Measurements from ENCODE around the gene SPAG17.

SPAG17 gene

DNA sequence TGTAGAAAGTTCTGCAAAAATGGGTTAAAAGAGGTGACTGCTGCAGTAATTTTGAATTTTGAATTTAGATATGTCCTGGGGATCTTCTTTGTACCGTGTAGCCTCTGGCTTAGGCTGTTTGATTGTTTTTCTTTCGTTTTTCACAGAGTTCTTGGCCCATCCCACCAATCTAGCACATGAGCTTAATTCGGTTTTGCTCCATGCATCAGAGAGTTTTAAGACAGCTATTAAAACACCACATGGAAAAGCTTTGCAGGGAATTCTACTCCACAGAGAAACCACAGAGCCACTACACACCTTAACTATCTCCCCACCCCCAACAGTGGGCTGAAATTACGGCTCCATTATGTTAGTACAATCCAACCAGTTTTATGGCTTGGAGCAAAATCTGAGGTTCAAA, 25.5 kb downstream of the SPAG17 start:
- DNase-seq: no peak

DNA sequence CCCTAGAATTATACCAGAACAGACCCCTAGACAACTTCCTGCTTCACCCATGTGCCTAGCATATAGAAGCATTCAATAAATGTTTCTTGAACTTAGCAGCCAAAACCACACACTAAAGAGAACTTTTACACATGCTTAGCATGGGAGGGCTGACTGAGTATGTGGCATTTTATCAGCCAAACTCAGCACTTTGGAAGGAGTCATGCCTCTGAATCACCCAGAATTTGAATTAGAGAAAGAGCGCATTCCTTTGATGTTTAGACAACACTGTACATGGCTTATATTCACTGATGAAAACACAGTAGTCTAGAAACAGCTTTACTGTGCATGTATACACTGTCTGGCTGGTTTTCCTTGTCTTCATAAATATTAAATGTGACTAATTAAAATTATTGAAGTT, 26.1 kb downstream of the SPAG17 start:
- DNase-seq: no peak

DNA sequence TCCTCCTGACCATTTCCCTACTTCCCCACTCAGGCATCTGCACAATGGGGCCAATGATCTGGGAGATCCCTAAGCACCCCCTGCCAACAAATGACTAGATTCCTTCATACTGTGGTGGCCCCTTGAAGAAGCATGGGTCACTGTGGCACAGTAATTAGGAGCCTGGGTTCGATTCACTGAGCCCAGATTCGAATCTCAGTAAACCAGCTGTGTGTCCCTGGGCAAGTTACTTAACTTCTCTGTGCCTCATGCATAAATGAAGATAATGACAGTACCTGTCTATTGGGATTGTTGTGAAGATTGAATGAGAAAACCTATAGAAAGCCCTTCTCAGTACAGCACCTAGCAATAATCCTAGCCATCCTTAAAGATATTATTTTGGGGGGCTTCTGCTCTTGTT, 27.5 kb downstream of the SPAG17 start:
- DNase-seq: no peak

DNA sequence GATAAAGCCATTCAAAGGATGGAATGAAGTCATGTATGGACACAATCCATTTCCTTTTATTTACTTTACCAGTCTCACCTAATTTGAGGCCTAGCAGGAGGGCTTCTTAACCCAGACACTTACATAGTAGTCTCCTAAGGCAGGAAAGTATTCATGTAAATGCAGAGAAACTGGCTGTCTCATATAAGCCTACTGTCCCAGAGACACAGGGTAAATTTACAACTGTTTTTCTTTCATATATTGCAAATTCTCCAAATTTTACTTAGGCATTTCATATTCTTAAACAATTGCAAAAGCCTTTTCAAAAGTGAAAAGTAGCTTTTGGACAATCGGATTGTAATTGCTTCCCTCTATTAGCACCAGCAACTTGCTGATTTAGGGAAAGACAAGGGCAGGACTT, 29.9 kb downstream of the SPAG17 start:
- DNase-seq: no peak

DNA sequence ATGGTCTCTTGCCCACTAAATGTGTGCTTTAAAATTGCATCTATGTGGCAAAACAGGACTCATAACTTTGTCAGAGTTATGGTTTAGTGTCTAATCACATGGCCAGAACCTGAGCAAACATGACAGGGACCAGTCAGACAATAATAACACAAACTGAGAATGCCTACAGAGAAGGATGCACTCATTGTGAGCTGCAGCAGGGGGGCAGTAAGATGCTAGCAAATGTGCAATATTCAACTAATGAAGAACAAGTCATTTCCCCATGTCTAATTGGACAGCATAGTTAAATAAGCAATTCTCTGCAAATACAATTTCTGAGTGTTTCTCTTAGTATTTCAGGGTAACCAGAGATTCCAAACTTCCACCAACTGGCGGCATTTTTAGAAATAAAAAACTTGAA, 30.8 kb downstream of the SPAG17 start:
- peak in 1 of 2 experiments; percentile 10 for DNase-seq

DNA sequence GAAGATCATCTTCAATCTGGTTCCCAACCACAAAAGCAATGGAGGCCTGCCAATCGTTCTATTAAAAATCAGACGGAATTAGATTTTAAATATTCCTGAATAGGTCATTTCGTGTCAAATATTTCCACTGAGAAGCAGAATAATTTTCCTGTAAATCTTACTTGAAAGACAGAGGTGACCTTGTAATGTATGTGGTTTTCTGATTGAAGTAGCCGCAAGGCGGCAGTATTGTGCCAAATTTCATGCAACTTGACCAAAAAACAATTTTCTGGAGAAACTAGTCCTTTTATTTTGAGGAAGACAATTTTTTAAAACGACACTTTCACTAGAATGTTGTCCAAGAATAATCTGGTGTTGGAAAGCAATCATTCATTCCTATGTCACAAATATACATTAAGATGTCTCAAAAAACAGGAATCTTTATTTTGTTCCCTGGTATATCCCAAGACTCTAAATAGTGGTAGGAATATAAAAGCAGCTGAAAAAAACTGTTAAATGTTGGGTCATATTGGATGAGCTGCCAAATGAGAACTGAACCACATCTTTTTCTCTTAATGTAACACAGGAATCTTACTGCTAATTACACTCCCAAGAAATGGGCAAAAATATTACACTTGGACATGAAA, 33.6 kb downstream of the SPAG17 start:
- peak; percentile 18 to 28 for DNase-seq

DNA sequence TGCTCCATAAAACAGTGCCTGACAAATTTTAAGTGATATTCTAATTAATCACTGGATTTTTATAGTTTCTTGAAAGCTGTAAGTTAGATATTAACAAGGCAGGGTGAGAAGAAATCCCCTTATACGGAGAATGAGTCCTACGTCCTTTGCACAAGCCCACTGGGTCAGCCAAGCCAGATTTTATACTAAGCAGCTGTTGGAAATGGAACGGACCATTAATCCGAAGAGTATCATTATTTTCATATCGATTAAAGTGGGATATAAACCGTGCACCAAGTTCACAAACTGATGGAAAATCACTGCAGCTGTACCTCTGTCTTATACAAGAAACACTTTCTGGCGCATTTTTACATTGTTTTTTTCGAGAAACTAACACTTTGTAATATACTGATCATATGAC, 35.2 kb downstream of the SPAG17 start:
- no peak for DNase-seq

DNA sequence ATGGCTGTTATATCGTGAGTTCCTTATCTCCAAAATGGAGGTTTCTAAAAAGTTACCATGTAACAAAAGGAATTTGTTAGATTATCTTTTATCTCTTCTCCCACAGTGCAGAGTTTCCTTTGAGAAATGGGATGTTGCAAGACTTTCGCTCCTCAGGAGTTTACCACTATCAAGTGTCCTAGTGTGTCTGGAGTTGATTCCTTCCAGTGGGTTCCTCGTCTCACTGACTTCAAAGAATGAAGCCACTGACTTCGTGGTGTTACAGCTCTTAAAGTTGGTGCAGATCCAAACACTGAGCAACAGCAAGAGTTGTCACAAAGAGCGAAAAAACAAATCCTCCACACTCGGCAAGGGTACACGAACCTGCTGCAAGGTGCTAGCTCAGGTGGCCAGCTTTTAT, 37.0 kb downstream of the SPAG17 start:
- DNase-seq: no peak

DNA sequence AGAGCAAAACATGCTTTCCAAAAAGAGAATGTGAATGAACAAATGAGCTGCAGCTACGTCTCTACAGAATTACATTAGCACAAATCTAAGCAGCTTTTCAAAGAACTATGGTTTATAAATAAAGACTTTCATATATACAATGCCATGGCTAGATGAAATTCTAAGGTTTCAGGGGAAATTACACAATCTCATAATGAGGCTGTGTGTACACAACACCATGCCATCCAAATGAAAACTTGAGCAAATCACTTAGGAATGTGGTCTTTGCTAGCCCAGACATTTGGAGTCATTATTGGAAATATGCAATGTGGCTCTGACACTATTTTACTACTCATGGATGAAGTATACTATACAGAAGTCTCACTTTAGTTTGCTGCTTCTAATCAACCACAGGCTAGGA, 37.5 kb downstream of the SPAG17 start:
- no peak for DNase-seq

DNA sequence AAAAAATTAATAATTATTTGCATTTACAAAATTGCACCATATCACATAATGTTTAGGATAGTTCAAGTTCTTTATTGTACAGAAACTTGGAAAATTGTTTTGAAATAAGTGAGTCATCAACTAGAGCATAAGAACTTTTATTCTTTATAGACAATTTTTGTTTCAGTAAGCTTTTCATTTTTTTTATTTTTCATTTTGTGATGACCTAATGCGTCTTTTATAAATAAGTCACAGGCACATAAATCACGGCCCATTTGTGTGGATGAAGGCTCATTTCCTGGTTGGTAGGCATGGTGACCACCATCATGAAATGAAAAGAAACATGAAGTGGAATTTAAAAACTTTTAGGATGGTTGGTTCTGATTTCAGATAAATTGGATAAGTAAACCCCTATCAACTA, 39.3 kb downstream of the SPAG17 start:
- DNase-seq: no peak

DNA sequence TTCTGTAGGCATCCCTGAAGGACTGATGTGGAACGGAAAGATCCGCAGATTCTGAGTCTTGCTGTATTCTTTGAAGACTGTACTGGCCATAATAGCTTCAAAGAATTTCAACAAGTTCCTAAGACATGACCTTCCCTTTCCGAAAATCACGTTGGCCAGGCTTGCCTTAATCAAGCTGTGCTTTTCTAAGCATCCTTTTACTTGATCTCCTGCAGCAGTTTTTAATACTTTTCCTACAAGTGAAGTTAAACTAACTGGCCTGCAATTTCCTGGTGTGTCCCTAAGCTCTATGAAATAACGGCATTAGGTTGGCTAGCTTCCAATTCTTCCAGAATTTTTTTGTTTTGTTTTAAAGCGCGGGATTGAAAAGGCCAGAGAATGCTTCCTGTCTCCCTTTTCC, 40.3 kb downstream of the SPAG17 start:
- no peak for DNase-seq

DNA sequence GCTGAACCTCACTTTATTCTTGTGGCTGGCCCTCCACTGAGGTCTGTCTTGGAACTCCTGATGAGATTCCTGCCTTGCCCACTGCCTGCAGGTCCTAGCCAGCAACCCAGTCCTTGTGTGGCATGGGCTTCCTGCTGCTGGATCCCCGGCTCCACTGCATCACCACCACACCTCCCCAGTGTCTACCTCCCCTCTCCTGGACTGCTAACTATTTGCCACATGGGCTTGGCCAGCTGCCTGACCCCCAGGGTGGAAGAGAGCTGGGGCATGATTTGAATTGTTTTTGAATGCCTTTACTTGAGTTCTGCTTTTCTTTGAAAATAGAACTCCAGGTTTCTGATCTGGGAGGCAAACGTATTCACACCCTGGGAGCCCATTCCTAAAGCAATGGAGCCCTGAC, 41.2 kb downstream of the SPAG17 start:
- DNase-seq: no peak

DNA sequence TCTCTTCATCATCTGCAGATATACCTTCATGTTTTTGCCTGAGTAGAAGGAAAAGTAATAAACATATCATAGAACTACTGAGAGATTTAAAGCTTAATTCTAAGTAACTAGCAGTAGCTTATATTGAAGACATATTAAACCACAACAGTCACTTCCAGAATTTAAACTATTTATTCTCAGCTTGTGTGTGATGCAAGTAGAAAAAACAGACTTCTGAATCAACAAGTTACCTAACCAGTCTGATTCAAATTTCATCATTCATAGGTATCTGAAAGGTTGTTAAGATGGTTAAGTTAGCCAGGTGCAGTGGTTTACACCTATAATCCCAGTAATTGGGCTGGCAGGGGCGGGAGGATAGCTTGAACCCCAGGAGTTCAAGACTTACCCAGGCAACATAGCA, 41.9 kb downstream of the SPAG17 start:
- DNase-seq: no peak

DNA sequence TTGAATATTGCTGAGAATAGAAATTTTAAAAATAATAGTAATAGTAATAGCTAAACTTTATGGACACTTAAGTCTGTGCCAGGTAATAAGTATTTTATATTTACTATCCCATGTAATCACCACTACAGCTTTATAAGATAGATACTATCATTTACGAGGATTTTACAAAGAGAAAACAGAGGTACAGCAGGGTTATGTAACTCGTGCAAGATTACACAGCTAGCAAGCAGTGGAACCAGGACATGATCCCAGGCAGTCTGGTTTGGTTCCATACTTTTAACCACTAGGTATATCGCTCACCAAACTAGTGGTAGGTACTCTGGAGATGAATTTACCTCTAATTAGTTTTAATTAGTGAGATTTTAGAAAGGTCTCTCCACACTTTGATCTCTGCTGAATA, 42.5 kb downstream of the SPAG17 start:
- DNase-seq: no peak

DNA sequence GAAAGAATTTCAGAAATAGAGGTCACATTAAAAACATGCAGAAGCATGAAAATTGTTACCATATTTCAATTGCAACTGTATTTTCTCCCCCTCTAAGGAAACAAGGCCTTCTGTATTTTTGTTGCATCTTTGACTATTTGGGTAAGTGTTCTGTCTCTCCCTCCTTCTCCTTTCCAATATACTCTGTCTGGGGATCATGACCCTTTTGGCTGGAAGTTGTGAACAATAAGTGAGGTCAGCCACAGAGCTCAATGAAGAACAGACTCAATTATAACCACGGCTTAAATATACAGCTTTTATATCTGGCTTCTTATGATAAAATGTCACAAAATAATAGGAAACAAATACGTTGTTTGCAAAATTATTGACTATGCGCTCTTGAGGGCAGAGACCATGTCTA, 47.1 kb downstream of the SPAG17 start:
- no peak for DNase-seq

DNA sequence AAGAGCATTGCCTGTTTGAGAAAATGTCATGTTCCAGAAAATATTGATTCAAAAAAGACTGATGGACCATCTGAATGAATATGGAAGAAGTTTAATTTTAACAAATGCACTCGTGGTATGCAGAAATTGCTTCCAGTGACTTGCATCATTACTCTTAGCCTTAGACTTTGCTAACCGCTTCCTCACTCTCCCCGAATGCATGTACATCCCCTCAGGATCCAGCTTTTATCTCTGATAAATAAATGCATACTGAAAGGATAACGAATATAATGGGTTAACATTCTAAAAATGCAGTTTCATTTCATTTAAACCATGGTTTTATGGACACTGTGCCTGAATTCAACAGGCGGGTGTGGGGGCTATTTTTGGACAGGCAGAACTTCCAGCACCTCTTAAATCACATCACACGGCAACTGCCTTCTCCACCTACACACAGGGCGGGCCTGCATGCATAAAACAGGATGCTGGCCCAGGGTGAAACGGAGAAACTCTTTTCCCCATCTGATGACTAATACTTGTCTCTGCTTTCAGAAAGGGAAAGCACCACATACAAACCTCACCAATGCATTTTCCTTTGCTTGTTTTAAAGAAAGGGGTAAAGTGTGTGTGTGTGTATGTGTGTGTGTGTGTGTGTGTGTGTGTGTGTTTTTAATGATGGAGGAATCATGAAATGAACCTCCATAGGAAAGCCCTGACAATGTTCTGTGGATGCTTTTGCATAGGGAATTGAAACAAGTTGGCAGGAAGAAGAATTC, 48.7 kb downstream of the SPAG17 start:
- no peak for DNase-seq

DNA sequence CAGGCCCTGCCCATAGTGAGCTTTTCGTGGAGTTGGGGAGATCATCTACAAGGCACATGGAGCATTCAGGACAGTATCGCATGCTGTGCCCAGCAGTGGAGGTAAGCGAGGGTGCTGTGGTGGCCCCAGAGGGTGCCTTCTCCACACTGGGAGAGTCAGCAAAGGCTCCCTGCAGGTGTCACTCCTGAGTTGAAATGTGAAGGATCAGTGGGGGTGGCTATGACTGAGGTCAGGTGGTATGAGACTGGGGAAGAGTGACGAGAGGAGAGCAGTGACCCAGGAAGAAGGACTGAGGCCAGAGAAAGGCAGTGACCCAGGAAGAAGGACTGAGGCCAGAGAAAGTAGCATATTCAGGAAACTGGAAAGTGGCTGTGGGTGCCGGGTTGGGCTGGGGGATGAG, 53.0 kb downstream of the SPAG17 start:
- DNase-seq: no peak

DNA sequence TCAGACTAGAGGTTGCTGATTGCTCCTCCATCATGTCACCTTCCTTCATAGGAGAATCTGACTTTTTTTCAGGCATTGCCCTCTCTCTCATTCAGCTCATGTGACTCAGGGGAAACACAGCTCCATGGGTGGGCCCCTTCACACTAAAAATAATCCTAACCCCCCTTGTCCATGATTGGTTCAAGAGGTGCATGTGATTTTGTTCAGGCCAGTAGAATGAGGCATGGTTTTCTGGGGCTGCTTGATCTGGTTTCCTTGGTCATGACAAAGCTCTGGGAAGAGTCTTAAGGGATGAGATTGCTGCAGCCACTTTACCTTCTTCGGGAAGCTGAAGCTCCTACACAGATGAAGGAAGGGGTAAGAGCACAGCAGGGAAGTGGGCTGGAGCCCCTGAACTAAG, 56.3 kb downstream of the SPAG17 start:
- no peak for DNase-seq

DNA sequence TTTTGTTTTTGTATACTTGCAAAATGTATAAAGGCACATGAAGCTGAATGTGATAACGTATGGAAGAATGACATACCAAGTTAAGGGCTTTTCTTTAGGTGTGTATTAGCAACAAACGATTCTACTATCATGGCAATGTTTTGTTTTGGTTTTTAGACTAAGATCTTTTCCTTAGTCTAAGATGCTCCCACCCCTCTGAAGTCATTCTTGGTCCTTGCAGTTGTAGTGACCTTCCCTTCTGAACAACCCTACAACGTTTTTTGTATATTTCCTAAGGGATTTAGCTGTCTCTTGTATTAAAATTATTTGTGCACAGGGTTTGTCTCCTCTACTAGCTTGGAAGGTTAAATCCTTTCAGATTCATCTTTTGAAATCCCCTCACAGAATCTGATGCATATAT, 61.0 kb downstream of the SPAG17 start:
- no peak for DNase-seq

DNA sequence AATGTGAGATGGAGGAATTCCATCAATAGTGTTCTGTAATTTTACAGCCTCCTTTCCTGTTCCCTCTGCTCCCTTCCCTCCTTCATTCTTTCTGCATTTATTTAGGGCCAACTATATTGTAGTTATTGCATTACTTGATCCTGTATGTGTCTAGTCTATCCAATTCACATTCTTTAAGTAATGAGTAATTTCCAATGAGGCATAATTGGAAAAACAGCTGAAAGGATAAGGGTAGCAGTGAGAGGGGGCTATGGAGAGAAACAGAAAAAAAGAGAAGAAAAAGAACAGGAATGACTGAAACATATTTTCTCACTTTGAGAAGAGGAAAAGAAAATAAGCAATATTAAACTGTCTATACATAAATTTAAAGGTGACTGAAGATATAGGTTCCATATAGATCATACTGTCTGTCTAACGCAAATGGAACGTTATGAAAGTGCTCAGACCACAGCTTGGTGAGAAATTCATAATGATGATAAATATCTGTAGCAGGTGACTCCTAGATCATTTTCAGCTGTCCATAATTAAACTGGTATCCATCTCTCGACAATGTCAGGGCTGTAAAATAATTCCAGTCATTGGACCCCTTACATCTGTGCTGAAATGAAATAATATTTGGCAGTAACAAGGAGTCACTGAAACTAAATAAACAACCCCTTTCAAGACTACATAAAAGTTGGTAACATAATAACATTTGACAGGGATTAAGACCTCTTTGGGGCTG, 61.8 kb downstream of the SPAG17 start:
- peak in 1 of 2 experiments; percentile 28 for DNase-seq

DNA sequence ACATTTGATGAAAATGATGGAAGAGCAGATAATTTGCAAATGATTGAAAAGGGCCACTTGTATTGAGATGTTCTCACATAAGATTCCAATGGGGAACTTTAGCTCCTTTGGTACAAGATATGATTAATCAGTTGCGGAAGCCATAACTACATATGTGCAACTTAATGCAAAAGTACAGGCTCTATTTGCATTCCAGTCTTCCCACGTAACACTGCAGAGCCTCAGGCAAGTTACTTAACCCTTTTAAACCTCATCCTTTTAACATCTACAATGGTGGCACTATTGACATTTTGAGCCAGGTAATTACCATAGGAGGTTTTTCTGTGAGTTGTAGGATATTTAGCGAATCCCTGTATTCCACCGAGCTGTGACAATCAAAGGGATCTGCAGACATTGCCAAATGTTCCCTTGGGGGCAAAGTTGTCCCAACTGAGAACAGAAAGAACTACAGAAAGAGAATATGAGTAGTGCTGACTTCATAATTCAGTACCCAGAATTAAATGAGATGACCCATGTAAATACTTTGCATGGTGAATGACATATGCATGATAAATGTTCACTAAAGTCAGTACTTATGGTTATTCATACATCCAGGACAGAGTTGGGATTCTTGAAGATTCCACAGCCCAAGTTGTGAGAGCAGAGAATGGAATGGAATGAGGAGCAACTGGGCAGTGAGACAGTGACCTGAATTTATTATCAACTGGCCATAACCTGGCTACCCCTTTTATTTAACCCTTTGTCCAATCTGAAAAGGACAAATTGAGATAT, 62.6 kb downstream of the SPAG17 start:
- DNase-seq: no peak

DNA sequence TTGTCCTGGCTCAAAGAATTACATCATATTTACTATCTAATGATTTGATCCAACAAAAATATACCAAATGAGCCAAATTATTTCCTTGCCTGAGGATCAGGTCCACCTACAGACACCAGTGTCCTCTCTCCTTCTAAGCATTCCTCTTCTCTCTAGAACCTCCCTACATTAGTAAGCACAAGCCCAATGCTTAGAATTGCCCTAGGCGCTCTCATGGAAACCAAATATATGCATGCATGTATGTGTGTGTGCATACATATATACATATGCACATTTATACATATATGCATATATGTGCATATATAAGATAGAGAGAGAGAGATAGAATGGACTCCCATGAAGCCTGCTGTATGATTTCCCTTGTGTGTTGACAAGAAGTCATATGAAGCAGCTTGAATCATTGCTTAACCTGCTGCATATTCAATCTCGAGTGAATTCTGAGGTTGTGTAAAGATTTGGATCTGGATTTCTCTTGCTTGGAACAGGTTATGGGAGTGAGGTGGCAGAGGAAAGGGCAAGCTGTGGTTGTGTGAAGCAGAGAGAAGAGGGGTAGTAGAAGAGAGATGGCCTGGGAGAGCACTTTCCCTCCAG, 66.1 kb downstream of the SPAG17 start:
- no peak for DNase-seq

DNA sequence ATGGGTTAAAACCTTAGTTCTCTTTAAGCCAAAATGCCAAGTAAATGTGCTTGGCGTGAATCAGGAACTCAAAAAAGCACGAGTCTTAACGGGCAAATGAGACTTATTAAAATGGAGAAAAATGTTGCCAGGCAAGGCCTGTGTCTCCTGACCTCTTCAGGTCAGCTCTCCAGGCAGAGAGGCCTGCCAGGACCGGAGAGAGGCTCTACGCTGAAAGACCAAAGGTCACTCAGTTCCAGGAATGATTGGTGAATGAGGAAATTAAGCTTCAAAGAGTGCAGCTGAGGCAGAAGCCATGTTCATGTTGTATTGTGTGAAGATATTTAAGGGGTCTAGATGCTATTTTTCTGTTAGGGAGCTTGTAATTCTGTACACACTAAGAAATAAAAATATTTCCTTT, 66.6 kb downstream of the SPAG17 start:
- DNase-seq: no peak
